ENCODE measurements around the gene SORCS1. TPM values are rescaled to one million over a fixed set of nuclear protein-coding genes. Genes with fewer than 3 reads are reported as not detected.

Gene SORCS1
- total RNA-seq, 4 donors from 2014 or later, result 34.3 to 85.0 (median 49.3) TPM

GRCh38 chr10:107011992-107012391 lies 152.5 kb downstream of the SORCS1 start:
- peaks cover 0 to 4% (median 0%) of the 10 kb centered on the region in 4 donors for H3K4me1 ChIP-seq
- no peak overlapping the region for H3K27ac ChIP-seq
- DNase-seq (ENCODE audit: low spot score in 2 of 2), result no peak
- H3K36me3 ChIP-seq, result peaks cover 0 to 4% (median 0%) of the 10 kb centered on the region in 3 donors
- peaks cover 0 to 14% (median 0%) of the 10 kb centered on the region in 4 donors for H3K9me3 ChIP-seq
- WGBS, 2 donors, result 80 to 92% methylated on average over 3 of the region's 3 CpGs
- TF ChIP-seq CTCF (IDR thresholded peaks at IDR 0.05) (no peak), POLR2A (IDR thresholded peaks at IDR 0.05) (no peak), EP300 (IDR thresholded peaks at IDR 0.05) (no peak)
- no peaks in the 10 kb centered on the region for H3K27me3 ChIP-seq
- no peak overlapping the region for H3K4me3 ChIP-seq

GRCh38 chr10:107011105-107011504 lies 153.4 kb downstream of the SORCS1 start:
- TF ChIP-seq CTCF (IDR thresholded peaks at IDR 0.05), result no peak
- no peak for TF ChIP-seq EP300 (IDR thresholded peaks at IDR 0.05)
- no peak for TF ChIP-seq POLR2A (IDR thresholded peaks at IDR 0.05)
- 43 to 49% methylated on average over 3 of the region's 3 CpGs for WGBS, 2 donors
- Histone ChIP-seq H3K36me3 (peaks cover 0 to 4% (median 0%) of the 10 kb centered on the region in 3 donors), H3K9me3 (peaks cover 0 to 6% (median 0%) of the 10 kb centered on the region in 4 donors), H3K27me3 (no peaks in the 10 kb centered on the region), H3K4me3 (no peak overlapping the region), H3K4me1 (peaks cover 0 to 4% (median 0%) of the 10 kb centered on the region in 4 donors), H3K27ac (no peak overlapping the region)
- DNase-seq (ENCODE audit: low spot score in 2 of 2), result no peak

- Histone ChIP-seq H3K27me3 (no peaks in the 10 kb centered on the region), H3K9me3 (peaks cover 0 to 6% (median 0%) of the 10 kb centered on the region in 4 donors), H3K4me1 (peaks cover 0 to 4% (median 0%) of the 10 kb centered on the region in 4 donors), H3K36me3 (peaks cover 0 to 4% (median 0%) of the 10 kb centered on the region in 3 donors), H3K4me3 (no peak overlapping the region), H3K27ac (no peak overlapping the region)
- 92% methylated on average over 8 of the region's 8 CpGs for whole genome bisulfite sequencing, 2 donors
- TF ChIP-seq CTCF (IDR thresholded peaks at IDR 0.05), result no peak
- no peak for TF ChIP-seq EP300 (IDR thresholded peaks at IDR 0.05)
- no peak for TF ChIP-seq POLR2A (IDR thresholded peaks at IDR 0.05)
- DNase-seq (ENCODE audit: low spot score in 2 of 2), result no peak
These were observed 154.0 kb downstream of the SORCS1 start for GRCh38 chr10:107010531-107010930.

- H3K27ac ChIP-seq, result peak overlapping the region in 2 of 4 donors; percentile 48 to 61
- H3K4me3 ChIP-seq, result no peak overlapping the region
- no peaks in the 10 kb centered on the region for H3K27me3 ChIP-seq
- peaks cover 0 to 4% (median 0%) of the 10 kb centered on the region in 3 donors for H3K36me3 ChIP-seq
- WGBS, 2 donors, result 42 to 50% methylated on average over 2 of the region's 2 CpGs
- peaks cover 0 to 7% (median 0%) of the 10 kb centered on the region in 4 donors for H3K4me1 ChIP-seq
- TF ChIP-seq EP300 (IDR thresholded peaks at IDR 0.05) (no peak), CTCF (IDR thresholded peaks at IDR 0.05) (no peak), POLR2A (IDR thresholded peaks at IDR 0.05) (no peak)
- H3K9me3 ChIP-seq, result peaks cover 0 to 6% (median 0%) of the 10 kb centered on the region in 4 donors
- no peak for DNase-seq (ENCODE audit: low spot score in 2 of 2)
These were observed 160.1 kb downstream of the SORCS1 start for GRCh38 chr10:107004362-107004761.

GRCh38 chr10:107002068-107002467 lies 162.4 kb downstream of the SORCS1 start:
- Histone ChIP-seq H3K27ac (no peak overlapping the region), H3K9me3 (peaks cover 0 to 2% (median 0%) of the 10 kb centered on the region in 4 donors), H3K4me3 (no peak overlapping the region), H3K36me3 (peaks cover 0 to 1% (median 0%) of the 10 kb centered on the region in 3 donors), H3K27me3 (no peaks in the 10 kb centered on the region), H3K4me1 (peaks cover 0 to 29% (median 4%) of the 10 kb centered on the region in 4 donors)
- DNase-seq (ENCODE audit: low spot score in 2 of 2), result no peak
- TF ChIP-seq EP300 (IDR thresholded peaks at IDR 0.05), result no peak
- TF ChIP-seq CTCF (IDR thresholded peaks at IDR 0.05), result no peak
- no peak for TF ChIP-seq POLR2A (IDR thresholded peaks at IDR 0.05)
- WGBS, 2 donors, result 85 to 91% methylated on average over 3 of the region's 3 CpGs

Measured in tibial nerve (tissue), 4 donors.